Muscle of back (tissue), 11 donors: ENCODE measurements around the gene SLC24A3. TPM values are rescaled to one million over a fixed set of nuclear protein-coding genes. Genes with fewer than 3 reads are reported as not detected.
"Not testable (repeated sequence)": the region's sequence is repeated elsewhere in the genome, so short reads cannot be mapped to it uniquely, and the experiment has no call there.

ENCODE experiments used
- DNase-seq, 3 donors: peaks; one replicate each; pipeline versions ENCODE4 v3.0.0 to v3.0.0-alpha.2; 2013
- polyA plus RNA-seq, 10 donors: library from polyadenylated mRNA; unstranded; fragments of 120-200 nt; gene quantifications; one replicate each; pipeline ENCODE4 v1.2.1, GENCODE V29; 2013; ENCODE audit not compliant: insufficient read length in 10 of 10

Gene SLC24A3
- polyA plus RNA-seq, 10 donors = 12.6 to 30.1 (median 19.5) TPM

- DNase-seq = peak in 1 of 3 donors; percentile 39
Observed at GRCh38 chr20:19620446-19620845, 408.0 kb downstream of the SLC24A3 start.

GRCh38 chr20:19621072-19621471, 408.6 kb downstream of the SLC24A3 start:
- no peak for DNase-seq

- no peak for DNase-seq
Observed at GRCh38 chr20:19624221-19624965, 412.0 kb downstream of the SLC24A3 start.

- DNase-seq = peak; percentile 28 to 63 (median 58)
Observed at GRCh38 chr20:19625426-19625825, 413.0 kb downstream of the SLC24A3 start.

- DNase-seq = no peak
Observed at GRCh38 chr20:19626896-19627295, 414.5 kb downstream of the SLC24A3 start.

- DNase-seq = peak in 2 of 3 donors; percentile 29 to 39
Observed at GRCh38 chr20:19628570-19629134, 416.2 kb downstream of the SLC24A3 start.

- DNase-seq = no peak
Observed at GRCh38 chr20:19631410-19631809, 419.0 kb downstream of the SLC24A3 start.

- DNase-seq = no peak
Observed at GRCh38 chr20:19633985-19634384, 421.5 kb downstream of the SLC24A3 start.

- DNase-seq = not testable (repeated sequence)
Observed at GRCh38 chr20:19639471-19640045, 427.1 kb downstream of the SLC24A3 start.

- DNase-seq = peak in 1 of 3 donors; percentile 19
Observed at GRCh38 chr20:19642860-19643259, 430.4 kb downstream of the SLC24A3 start.

- DNase-seq = no peak
Observed at GRCh38 chr20:19644085-19644484, 431.6 kb downstream of the SLC24A3 start.

- DNase-seq = no peak
Observed at GRCh38 chr20:19646963-19647362, 434.5 kb downstream of the SLC24A3 start.

- DNase-seq = no peak
Observed at GRCh38 chr20:19648024-19648423, 435.6 kb downstream of the SLC24A3 start.

- DNase-seq = no peak
Observed at GRCh38 chr20:19649041-19649440, 436.6 kb downstream of the SLC24A3 start.

GRCh38 chr20:19652591-19653026, 440.2 kb downstream of the SLC24A3 start:
- no peak for DNase-seq

GRCh38 chr20:19653327-19653726, 440.9 kb downstream of the SLC24A3 start:
- no peak for DNase-seq

GRCh38 chr20:19654921-19655320, 442.5 kb downstream of the SLC24A3 start:
- DNase-seq = peak; percentile 36 to 55 (median 38)

- DNase-seq = no peak
Observed at GRCh38 chr20:19658137-19658536, 445.7 kb downstream of the SLC24A3 start.

GRCh38 chr20:19659448-19659847, 447.0 kb downstream of the SLC24A3 start:
- no peak for DNase-seq

GRCh38 chr20:19660808-19661378, 448.5 kb downstream of the SLC24A3 start:
- DNase-seq = no peak

- DNase-seq = peak; percentile 70 to 90 (median 82)
Observed at GRCh38 chr20:19661717-19662636, 449.5 kb downstream of the SLC24A3 start.

- DNase-seq = no peak
Observed at GRCh38 chr20:19662637-19662995, 450.2 kb downstream of the SLC24A3 start.
